ENCODE measurements around the gene GFI1.

GFI1 gene

DNA sequence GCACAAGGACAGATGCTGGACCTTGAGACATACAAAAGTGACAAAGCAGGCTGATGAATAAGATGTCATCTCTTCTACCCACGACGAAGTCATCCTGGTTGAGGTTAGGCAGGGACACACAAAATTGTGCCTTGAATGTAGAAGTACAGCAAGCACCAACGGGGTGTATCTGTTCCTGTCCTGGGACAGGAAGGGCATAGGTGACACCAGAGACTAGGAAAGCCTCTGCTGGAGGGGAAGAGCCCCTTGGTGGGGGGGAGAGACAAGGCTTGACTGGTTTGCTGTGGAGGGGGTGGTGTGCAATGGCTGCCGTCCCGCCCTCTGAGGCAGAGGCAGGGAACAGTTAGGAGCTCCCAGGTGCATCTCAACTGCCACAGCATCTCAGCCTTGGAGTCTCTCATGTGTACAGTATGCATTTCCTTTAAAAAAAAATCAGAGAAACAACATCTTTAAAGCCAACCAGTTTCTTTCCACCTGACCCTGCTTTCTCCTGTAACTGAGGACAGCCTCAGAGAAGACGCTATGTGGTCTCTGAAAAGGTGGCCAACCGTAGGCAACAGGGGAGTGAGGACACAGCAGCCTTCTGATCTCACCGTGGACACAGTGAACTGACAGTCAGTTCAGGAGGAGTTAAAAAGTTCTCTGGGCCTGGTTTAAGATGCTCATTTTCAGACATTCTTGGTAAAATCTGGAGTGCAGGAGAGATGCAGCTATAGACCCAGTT is 17.7 kb upstream of the GFI1 start:
- Histone ChIP-seq H3K4me2 (ENCODE audit: low read length) (no peak overlapping the region), H3K36me3 (ENCODE audit: control insufficient read depth, insufficient read depth, low read length) (no peaks in the 10 kb centered on the region), H3K27ac (ENCODE audit: low read depth, low read length) (no peak overlapping the region), H3K4me1 (ENCODE audit: control insufficient read depth, low read depth, low read length) (no peaks in the 10 kb centered on the region), H3K27me3 (ENCODE audit: insufficient read depth, low read length, poor library complexity) (no peaks in the 10 kb centered on the region), H4K5ac (ENCODE audit: low read length) (no peak overlapping the region), H3K4me3 (ENCODE audit: low read length) (no peak overlapping the region), H3K18ac (ENCODE audit: low read length) (no peak overlapping the region), H2BK15ac (replicated peaks; ENCODE audit: low read depth) (no peak overlapping the region), H2BK120ac (ENCODE audit: low read depth, low read length) (no peak overlapping the region), H2BK5ac (ENCODE audit: low read length) (no peak overlapping the region), H3K56ac (ENCODE audit: low read length) (no peak overlapping the region), H2AK5ac (ENCODE audit: low read length) (no peak overlapping the region), H3K9ac (ENCODE audit: low read length) (no peak overlapping the region), H4K8ac (ENCODE audit: low read depth, low read length) (no peak overlapping the region), H3K4ac (ENCODE audit: low read depth, low read length) (no peak overlapping the region), H3K79me2 (ENCODE audit: control insufficient read depth, insufficient read depth, low read length) (no peaks in the 10 kb centered on the region), H3K23ac (ENCODE audit: low read length) (no peak overlapping the region), H3K79me1 (ENCODE audit: low read length) (no peaks in the 10 kb centered on the region)
- WGBS (ENCODE audit: extremely low coverage, insufficient coverage, low lambda C conversion rate): no CpG with 5 or more reads among the region's 8 CpGs
- no peak for DNase-seq

DNA sequence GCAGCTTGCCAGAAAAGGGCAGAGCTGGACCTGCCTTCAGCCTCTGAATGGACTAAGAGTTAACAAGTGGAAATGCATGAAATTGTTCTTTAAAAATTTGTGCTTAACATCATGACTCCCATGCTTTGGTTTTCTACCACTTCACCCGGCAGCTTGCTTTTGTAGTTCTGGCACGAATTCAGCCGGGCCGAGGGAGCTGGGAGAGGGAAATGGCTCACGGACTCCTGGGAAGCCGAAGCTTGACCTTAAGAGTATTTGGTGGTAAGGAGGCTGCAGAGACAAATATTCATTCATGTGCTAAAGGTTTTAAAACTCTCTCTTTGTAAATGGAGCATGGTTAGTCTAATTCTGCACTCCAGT is 17.2 kb upstream of the GFI1 start:
- Histone ChIP-seq H3K23ac (ENCODE audit: low read length) (no peak overlapping the region), H3K4ac (ENCODE audit: low read depth, low read length) (no peak overlapping the region), H3K27me3 (ENCODE audit: insufficient read depth, low read length, poor library complexity) (no peaks in the 10 kb centered on the region), H3K79me1 (ENCODE audit: low read length) (no peaks in the 10 kb centered on the region), H3K4me3 (ENCODE audit: low read length) (no peak overlapping the region), H4K5ac (ENCODE audit: low read length) (no peak overlapping the region), H3K18ac (ENCODE audit: low read length) (no peak overlapping the region), H4K8ac (ENCODE audit: low read depth, low read length) (no peak overlapping the region), H3K4me2 (ENCODE audit: low read length) (no peak overlapping the region), H2BK15ac (replicated peaks; ENCODE audit: low read depth) (no peak overlapping the region), H3K9ac (ENCODE audit: low read length) (no peak overlapping the region), H3K56ac (ENCODE audit: low read length) (no peak overlapping the region), H3K79me2 (ENCODE audit: control insufficient read depth, insufficient read depth, low read length) (no peaks in the 10 kb centered on the region), H2BK120ac (ENCODE audit: low read depth, low read length) (no peak overlapping the region), H3K36me3 (ENCODE audit: control insufficient read depth, insufficient read depth, low read length) (no peaks in the 10 kb centered on the region), H3K4me1 (ENCODE audit: control insufficient read depth, low read depth, low read length) (no peaks in the 10 kb centered on the region), H2AK5ac (ENCODE audit: low read length) (no peak overlapping the region), H2BK5ac (ENCODE audit: low read length) (no peak overlapping the region), H3K27ac (ENCODE audit: low read depth, low read length) (no peak overlapping the region)
- WGBS (ENCODE audit: extremely low coverage, insufficient coverage, low lambda C conversion rate): no CpG with 5 or more reads among the region's 6 CpGs
- DNase-seq: no peak

DNA sequence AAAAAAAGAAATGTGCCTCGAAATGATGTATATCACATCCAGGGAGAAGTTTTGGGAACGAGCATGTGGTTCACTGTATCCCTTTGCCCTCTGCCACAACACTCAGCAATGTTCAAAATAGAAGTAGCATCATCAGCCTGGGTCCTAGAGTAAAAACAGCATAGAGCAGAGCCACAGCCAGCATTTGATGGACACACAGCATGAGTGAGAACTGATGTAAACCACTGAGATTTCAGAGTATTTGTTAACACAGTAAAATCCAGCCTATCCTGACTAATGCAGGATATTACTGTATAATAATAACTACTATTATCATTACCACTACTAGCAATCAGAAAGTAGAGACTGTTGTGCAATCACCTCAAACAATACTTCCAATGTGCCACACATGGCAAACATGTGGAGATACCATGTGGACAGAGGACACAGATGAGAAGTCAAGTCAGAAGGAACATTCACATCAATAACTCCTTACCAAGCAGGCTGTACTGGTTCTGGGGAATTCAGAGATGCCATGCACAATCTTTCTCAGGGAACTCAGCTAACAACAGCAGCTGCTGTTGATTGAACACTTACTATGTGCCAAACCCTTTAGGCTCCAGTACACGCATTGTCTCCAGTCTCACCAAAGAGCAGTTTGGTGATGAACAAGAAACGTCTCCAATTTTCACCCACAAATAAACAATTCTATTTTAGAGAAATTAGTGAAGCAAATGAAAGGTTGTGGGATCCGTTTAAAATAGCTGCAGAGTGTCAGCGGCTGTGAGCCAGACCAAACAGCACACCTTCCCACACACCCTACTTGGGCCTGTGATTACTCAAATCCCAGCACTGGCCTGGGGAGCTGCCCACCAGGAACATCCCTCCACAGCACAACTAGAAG is 16.6 kb upstream of the GFI1 start:
- no peaks in the 10 kb centered on the region for H3K4me1 ChIP-seq (ENCODE audit: control insufficient read depth, low read depth, low read length)
- no CpG with 5 or more reads among the region's 6 CpGs for whole genome bisulfite sequencing (ENCODE audit: extremely low coverage, insufficient coverage, low lambda C conversion rate)
- H3K79me2 ChIP-seq (ENCODE audit: control insufficient read depth, insufficient read depth, low read length): no peaks in the 10 kb centered on the region
- H4K8ac ChIP-seq (ENCODE audit: low read depth, low read length): no peak overlapping the region
- H2AK5ac ChIP-seq (ENCODE audit: low read length): no peak overlapping the region
- H3K23ac ChIP-seq (ENCODE audit: low read length): no peak overlapping the region
- no peak overlapping the region for H3K27ac ChIP-seq (ENCODE audit: low read depth, low read length)
- H3K4me3 ChIP-seq (ENCODE audit: low read length): no peak overlapping the region
- no peak overlapping the region for H3K4me2 ChIP-seq (ENCODE audit: low read length)
- H2BK15ac ChIP-seq (replicated peaks; ENCODE audit: low read depth): no peak overlapping the region
- no peak overlapping the region for H4K5ac ChIP-seq (ENCODE audit: low read length)
- no peak overlapping the region for H3K18ac ChIP-seq (ENCODE audit: low read length)
- H2BK120ac ChIP-seq (ENCODE audit: low read depth, low read length): no peak overlapping the region
- no peak overlapping the region for H3K9ac ChIP-seq (ENCODE audit: low read length)
- no peak for DNase-seq
- no peaks in the 10 kb centered on the region for H3K79me1 ChIP-seq (ENCODE audit: low read length)
- no peaks in the 10 kb centered on the region for H3K36me3 ChIP-seq (ENCODE audit: control insufficient read depth, insufficient read depth, low read length)
- no peak overlapping the region for H3K56ac ChIP-seq (ENCODE audit: low read length)
- H3K4ac ChIP-seq (ENCODE audit: low read depth, low read length): no peak overlapping the region
- no peaks in the 10 kb centered on the region for H3K27me3 ChIP-seq (ENCODE audit: insufficient read depth, low read length, poor library complexity)
- no peak overlapping the region for H2BK5ac ChIP-seq (ENCODE audit: low read length)

DNA sequence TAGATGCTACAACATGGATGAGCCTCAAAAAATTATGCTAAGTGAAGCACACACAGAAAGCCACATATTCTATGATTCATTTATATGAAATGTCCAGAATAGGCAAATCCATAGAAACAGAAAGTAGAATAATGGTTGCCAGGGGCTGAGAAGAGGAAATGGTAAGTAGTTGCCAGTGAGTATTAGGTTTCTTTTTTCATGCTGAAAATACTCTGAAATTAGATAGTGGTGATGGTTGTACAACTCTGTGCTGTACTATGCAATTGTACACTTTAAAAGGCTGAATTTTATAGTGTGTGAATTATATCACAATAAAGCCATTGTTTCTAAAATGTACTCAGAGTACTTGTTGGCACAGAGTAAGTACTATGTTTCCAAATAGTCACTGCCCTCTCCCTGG is 15.5 kb upstream of the GFI1 start:
- H3K23ac ChIP-seq (ENCODE audit: low read length): no peak overlapping the region
- H3K4ac ChIP-seq (ENCODE audit: low read depth, low read length): no peak overlapping the region
- no peaks in the 10 kb centered on the region for H3K27me3 ChIP-seq (ENCODE audit: insufficient read depth, low read length, poor library complexity)
- no peaks in the 10 kb centered on the region for H3K79me1 ChIP-seq (ENCODE audit: low read length)
- no peak overlapping the region for H3K56ac ChIP-seq (ENCODE audit: low read length)
- no peak overlapping the region for H2BK120ac ChIP-seq (ENCODE audit: low read depth, low read length)
- H3K27ac ChIP-seq (ENCODE audit: low read depth, low read length): no peak overlapping the region
- H2BK5ac ChIP-seq (ENCODE audit: low read length): no peak overlapping the region
- no peak overlapping the region for H3K4me3 ChIP-seq (ENCODE audit: low read length)
- no peaks in the 10 kb centered on the region for H3K79me2 ChIP-seq (ENCODE audit: control insufficient read depth, insufficient read depth, low read length)
- H3K4me2 ChIP-seq (ENCODE audit: low read length): no peak overlapping the region
- H3K18ac ChIP-seq (ENCODE audit: low read length): no peak overlapping the region
- DNase-seq: no peak
- H3K9ac ChIP-seq (ENCODE audit: low read length): no peak overlapping the region
- H3K4me1 ChIP-seq (ENCODE audit: control insufficient read depth, low read depth, low read length): no peaks in the 10 kb centered on the region
- H2AK5ac ChIP-seq (ENCODE audit: low read length): no peak overlapping the region
- no peaks in the 10 kb centered on the region for H3K36me3 ChIP-seq (ENCODE audit: control insufficient read depth, insufficient read depth, low read length)
- H4K5ac ChIP-seq (ENCODE audit: low read length): no peak overlapping the region
- H2BK15ac ChIP-seq (replicated peaks; ENCODE audit: low read depth): no peak overlapping the region
- no peak overlapping the region for H4K8ac ChIP-seq (ENCODE audit: low read depth, low read length)

DNA sequence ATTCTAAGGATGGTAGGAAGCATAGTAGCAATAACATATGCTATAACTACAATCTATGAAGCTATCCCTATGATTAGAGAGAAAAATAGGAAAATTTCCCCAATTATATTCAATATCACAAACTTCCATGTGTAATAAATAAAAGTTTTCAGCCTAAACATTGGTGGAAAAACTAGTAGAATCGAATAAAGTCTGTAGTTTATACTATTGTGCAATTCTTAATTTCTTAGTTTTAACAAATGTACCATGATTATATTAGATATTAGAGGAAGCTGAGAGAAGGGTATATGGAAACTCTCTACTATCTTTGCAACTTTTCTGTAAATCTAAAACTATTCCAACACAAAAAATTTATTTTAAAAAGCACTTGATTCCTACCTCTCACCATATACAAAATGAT is 13.8 kb upstream of the GFI1 start:
- Histone ChIP-seq H2BK5ac (ENCODE audit: low read length) (no peak overlapping the region), H3K9ac (ENCODE audit: low read length) (no peak overlapping the region), H3K56ac (ENCODE audit: low read length) (no peak overlapping the region), H2AK5ac (ENCODE audit: low read length) (no peak overlapping the region), H3K79me1 (ENCODE audit: low read length) (no peaks in the 10 kb centered on the region), H3K4me2 (ENCODE audit: low read length) (no peak overlapping the region), H3K4ac (ENCODE audit: low read depth, low read length) (no peak overlapping the region), H4K5ac (ENCODE audit: low read length) (no peak overlapping the region), H2BK120ac (ENCODE audit: low read depth, low read length) (no peak overlapping the region), H4K8ac (ENCODE audit: low read depth, low read length) (no peak overlapping the region), H3K23ac (ENCODE audit: low read length) (no peak overlapping the region), H3K4me3 (ENCODE audit: low read length) (no peak overlapping the region), H3K79me2 (ENCODE audit: control insufficient read depth, insufficient read depth, low read length) (no peaks in the 10 kb centered on the region), H3K27me3 (ENCODE audit: insufficient read depth, low read length, poor library complexity) (no peaks in the 10 kb centered on the region), H3K18ac (ENCODE audit: low read length) (no peak overlapping the region), H3K36me3 (ENCODE audit: control insufficient read depth, insufficient read depth, low read length) (no peaks in the 10 kb centered on the region), H2BK15ac (replicated peaks; ENCODE audit: low read depth) (no peak overlapping the region), H3K27ac (ENCODE audit: low read depth, low read length) (no peak overlapping the region), H3K4me1 (ENCODE audit: control insufficient read depth, low read depth, low read length) (no peaks in the 10 kb centered on the region)
- DNase-seq: no peak
- no CpG with 5 or more reads among the region's 1 CpG for WGBS (ENCODE audit: extremely low coverage, insufficient coverage, low lambda C conversion rate)

All from mesendoderm (in vitro differentiated cells).